ENCODE measurements around the gene SESN2.

DNA sequence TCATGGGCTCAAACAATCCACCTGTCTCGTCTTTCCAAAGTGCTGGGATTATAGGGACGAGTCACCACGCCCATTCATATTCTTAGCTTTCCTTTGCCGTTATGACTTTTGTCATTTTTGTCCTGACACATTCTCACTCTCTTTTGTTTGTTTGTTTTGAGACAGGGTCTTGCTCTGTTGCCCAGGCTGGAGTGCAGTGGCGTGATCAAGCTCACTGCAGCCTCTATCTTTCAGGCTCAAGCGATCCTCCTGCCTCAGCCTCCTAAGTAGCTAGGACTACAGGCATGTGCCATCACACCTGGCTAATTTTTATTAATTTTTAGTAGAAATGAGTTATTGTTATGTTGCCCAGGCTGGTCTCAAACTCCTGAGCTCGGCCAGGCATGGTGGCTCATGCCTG is 57.7 kb downstream of the SESN2 start:
- TF ChIP-seq TAF1 (IDR thresholded peaks at IDR 0.05; ENCODE audit: low read depth, low read length) (no peak), POLR2A (IDR thresholded peaks at IDR 0.05; ENCODE audit: low read depth, low read length) (no peak), PAX5 (IDR thresholded peaks at IDR 0.05; ENCODE audit: insufficient read depth, low read length, severe bottlenecking) (no peak)

Data from GM12891 (cell line).